ENCODE measurements around the gene PTPN7.
"Not testable (repeated sequence)": the region's sequence is repeated elsewhere in the genome, so short reads cannot be mapped to it uniquely, and the experiment has no call there.

The PTPN7 gene

GRCh38 chr1:202189001-202189790 lies 28.8 kb upstream of the PTPN7 start:
- DNase-seq = peak; percentile 83

- DNase-seq = no peak
Observed at GRCh38 chr1:202187697-202188407, 27.4 kb upstream of the PTPN7 start.

GRCh38 chr1:202187041-202187671 lies 26.8 kb upstream of the PTPN7 start:
- DNase-seq = no peak

GRCh38 chr1:202186327-202186726 lies 25.9 kb upstream of the PTPN7 start:
- DNase-seq = no peak

- peak; percentile 84 for DNase-seq
Observed at GRCh38 chr1:202184750-202185460, 24.5 kb upstream of the PTPN7 start.

GRCh38 chr1:202182040-202182877 lies 21.9 kb upstream of the PTPN7 start:
- DNase-seq = no peak

- DNase-seq = no peak
Observed at GRCh38 chr1:202181586-202181985, 21.2 kb upstream of the PTPN7 start.

GRCh38 chr1:202180751-202181139 lies 20.3 kb upstream of the PTPN7 start:
- DNase-seq = not testable (repeated sequence)

- DNase-seq = no peak
Observed at GRCh38 chr1:202179828-202180750, 19.7 kb upstream of the PTPN7 start.

GRCh38 chr1:202176949-202177927 lies 16.8 kb upstream of the PTPN7 start:
- no peak for DNase-seq

GRCh38 chr1:202173993-202174392 lies 13.6 kb upstream of the PTPN7 start:
- no peak for DNase-seq

- no peak for DNase-seq
Observed at GRCh38 chr1:202172015-202172355, 11.6 kb upstream of the PTPN7 start.

- DNase-seq = no peak
Observed at GRCh38 chr1:202171292-202172014, 11.1 kb upstream of the PTPN7 start.

GRCh38 chr1:202170726-202171125 lies 10.3 kb upstream of the PTPN7 start:
- no peak for DNase-seq

GRCh38 chr1:202168861-202169260 lies 8.5 kb upstream of the PTPN7 start:
- DNase-seq = no peak

- no peak for DNase-seq
Observed at GRCh38 chr1:202167708-202168415, 7.5 kb upstream of the PTPN7 start.

- DNase-seq = not testable (repeated sequence)
Observed at GRCh38 chr1:202167054-202167453, 6.7 kb upstream of the PTPN7 start.

Measured in activated CD4-positive, alpha-beta T cell treated with anti-CD3 and anti-CD28 coated beads, Interleukin-2, Interleukin-6, amounts not matched to agents 100 ng/mL and 50 ng/mL, durations not matched to agents 16 hours and 8 hours (primary cell).